Thymus (tissue), 11 donors: ENCODE measurements around the gene RGS3. TPM values are rescaled to one million over a fixed set of nuclear protein-coding genes. Genes with fewer than 3 reads are reported as not detected.

Experiments used
- DNase-seq, 9 donors: peaks; one replicate each; pipeline ENCODE4 v3.0.0-alpha.2; 2013; ENCODE audit warnings: low spot score in 9 of 9, low read depth in 6 of 9, missing footprints in 1 of 9
- H3K27ac ChIP-seq, 2 donors: one replicate each; pipeline ENCODE4 v1.5.1; 2013; ENCODE audit warnings: control low read depth in 1 of 2, low read depth in 1 of 2, low read length in 1 of 2, mild to moderate bottlenecking in 1 of 2, moderate library complexity in 1 of 2
- H3K27me3 ChIP-seq, 2 donors: one replicate each; pipeline ENCODE4 v1.5.1; 2013; ENCODE audit warnings: low read length in 1 of 2; ENCODE audit not compliant: control insufficient read depth in 2 of 2, insufficient read depth in 1 of 2
- H3K36me3 ChIP-seq, 2 donors: one replicate each; pipeline ENCODE4 v1.5.1; 2013; ENCODE audit warnings: low read length in 1 of 2, mild to moderate bottlenecking in 1 of 2, moderate library complexity in 1 of 2; ENCODE audit not compliant: control insufficient read depth in 2 of 2, insufficient read depth in 2 of 2
- H3K4me1 ChIP-seq, 2 donors: one replicate each; pipeline ENCODE4 v1.5.1; 2013; ENCODE audit warnings: low read length in 2 of 2; ENCODE audit not compliant: control insufficient read depth in 2 of 2, insufficient read depth in 2 of 2
- H3K4me3 ChIP-seq, 2 donors: one replicate each; pipeline ENCODE4 v1.5.1; 2013; ENCODE audit warnings: low read length in 2 of 2, control low read depth in 1 of 2, mild to moderate bottlenecking in 1 of 2
- H3K9me3 ChIP-seq, 2 donors: one replicate each; pipeline ENCODE4 v1.5.1; 2013; ENCODE audit warnings: low read length in 1 of 2, mild to moderate bottlenecking in 1 of 2; ENCODE audit not compliant: control insufficient read depth in 2 of 2, insufficient read depth in 1 of 2
- WGBS: extraction: QIAGEN DNeasy Blood & Tissue Kit; methylation state at CpG from one replicate; pipeline ENCODE4 v1.1.7; 2013; 5-methylcytosine and 5-hydroxymethylcytosine counted together
- polyA plus RNA-seq: library from polyadenylated mRNA; stranded (reverse); fragments of 200-250 nt; gene quantifications from one replicate; pipeline ENCODE4 v1.2.3, GENCODE V29; 2013
- total RNA-seq: library from RNA; stranded (reverse); fragments of 120-200 nt; gene quantifications from one replicate; pipeline ENCODE4 v1.2.4, GENCODE V29; 2013
- donor health status: healthy.

Gene RGS3
- total and polyA plus RNA-seq, 2 donors, result 16.5 to 21.4 TPM

- peaks cover 0 to 7% of the 10 kb centered on the region in 2 donors for H3K4me1 ChIP-seq
- H3K36me3 ChIP-seq, result peaks cover 0 to 6% of the 10 kb centered on the region in 2 donors
- 98% methylated on average over 7 of the region's 7 CpGs for WGBS
- no peaks in the 10 kb centered on the region for H3K27me3 ChIP-seq
- H3K9me3 ChIP-seq, result no peaks in the 10 kb centered on the region
- H3K4me3 ChIP-seq, result no peak overlapping the region
- DNase-seq, result no peak
- H3K27ac ChIP-seq, result no peak overlapping the region
These were observed 17.8 kb downstream of the RGS3 start for GRCh38 chr9:113481176-113481787.

- H3K36me3 ChIP-seq, result peaks cover 0 to 4% of the 10 kb centered on the region in 2 donors
- DNase-seq, result no peak
- no peaks in the 10 kb centered on the region for H3K27me3 ChIP-seq
- H3K27ac ChIP-seq, result no peak overlapping the region
- 99% methylated on average over 10 of the region's 10 CpGs for WGBS
- no peaks in the 10 kb centered on the region for H3K9me3 ChIP-seq
- H3K4me1 ChIP-seq, result peaks cover 0 to 7% of the 10 kb centered on the region in 2 donors
- no peak overlapping the region for H3K4me3 ChIP-seq
These were observed 18.8 kb downstream of the RGS3 start for GRCh38 chr9:113482341-113482740.

- H3K27me3 ChIP-seq, result no peaks in the 10 kb centered on the region
- WGBS, result 98% methylated on average over 6 of the region's 6 CpGs
- H3K4me1 ChIP-seq, result peaks cover 0 to 7% of the 10 kb centered on the region in 2 donors
- no peak overlapping the region for H3K27ac ChIP-seq
- no peak for DNase-seq
- no peaks in the 10 kb centered on the region for H3K9me3 ChIP-seq
- no peak overlapping the region for H3K4me3 ChIP-seq
- H3K36me3 ChIP-seq, result peaks cover 0 to 4% of the 10 kb centered on the region in 2 donors
These were observed 19.6 kb downstream of the RGS3 start for GRCh38 chr9:113482991-113483675.

- Histone ChIP-seq H3K27ac (no peak overlapping the region), H3K4me1 (peaks cover 0 to 7% of the 10 kb centered on the region in 2 donors), H3K27me3 (no peaks in the 10 kb centered on the region), H3K36me3 (peaks cover 0 to 4% of the 10 kb centered on the region in 2 donors), H3K4me3 (no peak overlapping the region), H3K9me3 (no peaks in the 10 kb centered on the region)
- no peak for DNase-seq
- WGBS, result 97% methylated on average over 9 of the region's 9 CpGs
These were observed 20.2 kb downstream of the RGS3 start for GRCh38 chr9:113483676-113484257.

DNA sequence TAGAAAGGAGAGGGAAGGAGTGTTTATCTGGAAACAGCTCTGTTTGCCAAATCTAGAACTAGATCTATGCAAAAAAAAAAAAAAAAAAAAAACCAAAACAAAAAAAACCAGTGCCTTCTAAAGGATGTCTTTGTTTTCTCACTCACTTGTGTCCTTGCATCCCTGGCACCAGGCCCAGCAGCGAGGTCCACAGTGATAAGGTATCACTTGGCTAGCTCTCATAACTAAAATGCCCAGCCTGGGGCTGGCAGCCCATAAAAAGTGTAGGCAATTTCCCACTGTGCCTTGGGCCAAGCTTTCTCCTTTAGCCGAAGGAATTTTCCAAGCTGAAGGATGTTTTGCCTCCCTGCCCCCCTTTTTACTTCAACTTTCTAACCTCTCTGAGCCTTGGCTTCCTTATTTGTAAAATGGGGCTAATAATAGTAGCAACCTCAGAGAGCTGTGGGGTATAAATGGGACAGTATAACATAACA is 20.8 kb downstream of the RGS3 start:
- H3K27me3 ChIP-seq, result no peaks in the 10 kb centered on the region
- H3K4me1 ChIP-seq, result peaks cover 0 to 4% of the 10 kb centered on the region in 2 donors
- no peak for DNase-seq
- H3K4me3 ChIP-seq, result no peak overlapping the region
- H3K27ac ChIP-seq, result no peak overlapping the region
- WGBS, result 95% methylated on average over 2 of the region's 2 CpGs
- no peaks in the 10 kb centered on the region for H3K9me3 ChIP-seq
- peaks cover 0 to 6% of the 10 kb centered on the region in 2 donors for H3K36me3 ChIP-seq

DNA sequence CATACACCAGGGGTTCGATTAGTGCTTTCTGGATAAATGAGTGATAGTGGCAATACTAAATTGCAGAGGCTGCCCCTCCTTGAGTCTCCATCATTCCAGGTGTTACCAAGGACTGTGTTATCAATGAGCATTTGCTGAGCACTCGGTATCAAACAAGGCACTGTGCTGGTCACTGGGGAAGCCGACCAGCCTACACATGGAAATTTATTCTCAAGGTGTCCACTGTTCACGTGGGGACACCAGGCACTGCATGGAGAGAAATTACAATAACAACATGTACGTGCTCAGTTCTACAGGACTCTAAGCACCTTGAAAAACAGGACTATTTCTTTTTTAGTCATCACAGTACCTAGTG is 22.2 kb downstream of the RGS3 start:
- Histone ChIP-seq H3K9me3 (no peaks in the 10 kb centered on the region), H3K4me3 (no peak overlapping the region), H3K4me1 (no peaks in the 10 kb centered on the region), H3K27me3 (no peaks in the 10 kb centered on the region), H3K27ac (no peak overlapping the region), H3K36me3 (peaks cover 0 to 6% of the 10 kb centered on the region in 2 donors)
- 94% methylated on average over 5 of the region's 5 CpGs for WGBS
- no peak for DNase-seq

GRCh38 chr9:113486327-113486726 is 22.8 kb downstream of the RGS3 start:
- no peak overlapping the region for H3K4me3 ChIP-seq
- H3K27me3 ChIP-seq, result no peaks in the 10 kb centered on the region
- H3K4me1 ChIP-seq, result no peaks in the 10 kb centered on the region
- peaks cover 0 to 6% of the 10 kb centered on the region in 2 donors for H3K36me3 ChIP-seq
- DNase-seq, result no peak
- WGBS, result 98% methylated on average over 6 of the region's 6 CpGs
- H3K9me3 ChIP-seq, result no peaks in the 10 kb centered on the region
- no peak overlapping the region for H3K27ac ChIP-seq

GRCh38 chr9:113488071-113488470 is 24.5 kb downstream of the RGS3 start:
- Histone ChIP-seq H3K36me3 (peaks cover 0 to 6% of the 10 kb centered on the region in 2 donors), H3K4me3 (no peak overlapping the region), H3K27ac (no peak overlapping the region), H3K9me3 (no peaks in the 10 kb centered on the region), H3K27me3 (no peaks in the 10 kb centered on the region), H3K4me1 (peaks cover 0 to 10% of the 10 kb centered on the region in 2 donors)
- DNase-seq, result no peak
- 96% methylated on average over 4 of the region's 4 CpGs for WGBS

DNA sequence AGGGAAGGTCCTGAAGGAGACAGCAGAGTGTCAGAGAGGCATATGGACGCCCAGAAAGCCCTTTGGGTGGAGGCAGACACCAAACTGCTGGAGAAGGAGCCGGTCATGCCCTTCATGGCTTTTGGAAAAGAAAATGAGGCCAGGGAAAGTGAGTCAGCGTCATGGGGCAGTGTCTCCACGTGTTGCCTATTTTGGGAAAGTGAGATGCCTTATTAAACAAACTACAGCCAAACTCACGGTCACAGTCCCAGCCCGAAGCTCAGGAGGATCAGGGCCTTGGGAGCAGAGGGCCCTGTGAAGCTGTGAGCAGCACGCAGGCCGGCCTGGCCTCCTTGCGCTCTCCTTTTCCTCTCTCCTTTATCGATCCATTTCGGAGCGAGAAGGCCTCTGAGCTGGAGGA is 25.0 kb downstream of the RGS3 start:
- DNase-seq, result no peak
- no peak overlapping the region for H3K4me3 ChIP-seq
- peaks cover 0 to 14% of the 10 kb centered on the region in 2 donors for H3K4me1 ChIP-seq
- H3K27ac ChIP-seq, result no peak overlapping the region
- H3K27me3 ChIP-seq, result no peaks in the 10 kb centered on the region
- H3K36me3 ChIP-seq, result peaks cover 0 to 6% of the 10 kb centered on the region in 2 donors
- WGBS, result 91% methylated on average over 12 of the region's 12 CpGs
- no peaks in the 10 kb centered on the region for H3K9me3 ChIP-seq
